ENCODE data around the gene CTAG1A.
"Not testable (repeated sequence)": the region's sequence is repeated elsewhere in the genome, so short reads cannot be mapped to it uniquely, and the experiment has no call there.

The CTAG1A gene

GRCh38 chrX:154584585-154585183, at the start of gene CTAG1A:
Gene CTAG1A (plus strand): TSS chrX:154585133. CDS start chrX:154585207, 74 bp downstream.
- not testable (repeated sequence) for H3K27ac ChIP-seq (ENCODE audit: low read depth, low read length); H3K4me3 ChIP-seq (ENCODE audit: low read depth in 1 of 2, low read length in 2 of 2); H3K4me1 ChIP-seq (ENCODE audit: control insufficient read depth in 1 of 2, insufficient read depth in 2 of 2, low read length in 2 of 2); H3K27me3 ChIP-seq (ENCODE audit: control insufficient read depth in 1 of 2, insufficient read depth in 2 of 2, low read length in 2 of 2); H3K36me3 ChIP-seq (ENCODE audit: control insufficient read depth in 1 of 2, insufficient read depth in 2 of 2, low read length in 2 of 2); H3K9ac ChIP-seq (ENCODE audit: low read depth in 1 of 2, low read length in 2 of 2); H3K9me3 ChIP-seq (ENCODE audit: control insufficient read depth in 1 of 2, low read length in 2 of 2)

GRCh38 chrX:154535892-154536291, 49.0 kb upstream of the CTAG1A start:
- Histone ChIP-seq H3K36me3 (ENCODE audit: control insufficient read depth in 1 of 2, insufficient read depth in 2 of 2, low read length in 2 of 2) (peaks cover 2 to 24% of the 10 kb centered on the region in 2 donors), H3K9me3 (ENCODE audit: control insufficient read depth in 1 of 2, low read length in 2 of 2) (no peaks in the 10 kb centered on the region), H3K9ac (ENCODE audit: low read depth in 1 of 2, low read length in 2 of 2) (no peak overlapping the region), H3K4me3 (ENCODE audit: low read depth in 1 of 2, low read length in 2 of 2) (no peak overlapping the region), H3K4me1 (ENCODE audit: control insufficient read depth in 1 of 2, insufficient read depth in 2 of 2, low read length in 2 of 2) (no peaks in the 10 kb centered on the region), H3K27me3 (ENCODE audit: control insufficient read depth in 1 of 2, insufficient read depth in 2 of 2, low read length in 2 of 2) (no peaks in the 10 kb centered on the region), H3K27ac (ENCODE audit: low read depth, low read length) (no peak overlapping the region)

- Histone ChIP-seq H3K27ac (ENCODE audit: low read depth, low read length) (no peak overlapping the region), H3K4me1 (ENCODE audit: control insufficient read depth in 1 of 2, insufficient read depth in 2 of 2, low read length in 2 of 2) (peaks cover 0 to 4% of the 10 kb centered on the region in 2 donors), H3K9ac (ENCODE audit: low read depth in 1 of 2, low read length in 2 of 2) (no peak overlapping the region), H3K4me3 (ENCODE audit: low read depth in 1 of 2, low read length in 2 of 2) (no peak overlapping the region), H3K36me3 (ENCODE audit: control insufficient read depth in 1 of 2, insufficient read depth in 2 of 2, low read length in 2 of 2) (peaks cover 0 to 12% of the 10 kb centered on the region in 2 donors), H3K27me3 (ENCODE audit: control insufficient read depth in 1 of 2, insufficient read depth in 2 of 2, low read length in 2 of 2) (no peaks in the 10 kb centered on the region), H3K9me3 (ENCODE audit: control insufficient read depth in 1 of 2, low read length in 2 of 2) (no peaks in the 10 kb centered on the region)
Observed at GRCh38 chrX:154539077-154539476, 45.9 kb upstream of the CTAG1A start.

- H3K36me3 ChIP-seq (ENCODE audit: control insufficient read depth in 1 of 2, insufficient read depth in 2 of 2, low read length in 2 of 2); H3K4me3 ChIP-seq (ENCODE audit: low read depth in 1 of 2, low read length in 2 of 2); H3K27ac ChIP-seq (ENCODE audit: low read depth, low read length): not testable (repeated sequence)
Observed at GRCh38 chrX:154540365-154540764, 44.6 kb upstream of the CTAG1A start.

GRCh38 chrX:154540897-154541535, 43.9 kb upstream of the CTAG1A start:
- H3K4me3 ChIP-seq (ENCODE audit: low read depth in 1 of 2, low read length in 2 of 2) = no peak overlapping the region
- H3K27me3 ChIP-seq (ENCODE audit: control insufficient read depth in 1 of 2, insufficient read depth in 2 of 2, low read length in 2 of 2) = no peaks in the 10 kb centered on the region
- peaks cover 0 to 3% of the 10 kb centered on the region in 2 donors for H3K36me3 ChIP-seq (ENCODE audit: control insufficient read depth in 1 of 2, insufficient read depth in 2 of 2, low read length in 2 of 2)
- H3K9me3 ChIP-seq (ENCODE audit: control insufficient read depth in 1 of 2, low read length in 2 of 2) = no peaks in the 10 kb centered on the region
- no peak overlapping the region for H3K27ac ChIP-seq (ENCODE audit: low read depth, low read length)
- H3K9ac ChIP-seq (ENCODE audit: low read depth in 1 of 2, low read length in 2 of 2) = no peak overlapping the region
- peaks cover 3 to 7% of the 10 kb centered on the region in 2 donors for H3K4me1 ChIP-seq (ENCODE audit: control insufficient read depth in 1 of 2, insufficient read depth in 2 of 2, low read length in 2 of 2)

More at GRCh38 chrX:154540365-154540764, 44.6 kb upstream of the CTAG1A start:
- not testable (repeated sequence) for H3K4me1 ChIP-seq (ENCODE audit: control insufficient read depth in 1 of 2, insufficient read depth in 2 of 2, low read length in 2 of 2); H3K9me3 ChIP-seq (ENCODE audit: control insufficient read depth in 1 of 2, low read length in 2 of 2); H3K27me3 ChIP-seq (ENCODE audit: control insufficient read depth in 1 of 2, insufficient read depth in 2 of 2, low read length in 2 of 2); H3K9ac ChIP-seq (ENCODE audit: low read depth in 1 of 2, low read length in 2 of 2)

- Histone ChIP-seq H3K36me3 (ENCODE audit: control insufficient read depth in 1 of 2, insufficient read depth in 2 of 2, low read length in 2 of 2) (peaks cover 0 to 3% of the 10 kb centered on the region in 2 donors), H3K9ac (ENCODE audit: low read depth in 1 of 2, low read length in 2 of 2) (no peak overlapping the region), H3K4me3 (ENCODE audit: low read depth in 1 of 2, low read length in 2 of 2) (no peak overlapping the region), H3K9me3 (ENCODE audit: control insufficient read depth in 1 of 2, low read length in 2 of 2) (no peaks in the 10 kb centered on the region), H3K27ac (ENCODE audit: low read depth, low read length) (no peak overlapping the region), H3K4me1 (ENCODE audit: control insufficient read depth in 1 of 2, insufficient read depth in 2 of 2, low read length in 2 of 2) (peaks cover 5 to 10% of the 10 kb centered on the region in 2 donors), H3K27me3 (ENCODE audit: control insufficient read depth in 1 of 2, insufficient read depth in 2 of 2, low read length in 2 of 2) (no peaks in the 10 kb centered on the region)
Observed at GRCh38 chrX:154541589-154541895, 43.4 kb upstream of the CTAG1A start.

GRCh38 chrX:154541896-154542722, 42.8 kb upstream of the CTAG1A start:
- H3K9ac ChIP-seq (ENCODE audit: low read depth in 1 of 2, low read length in 2 of 2) = no peak overlapping the region
- no peaks in the 10 kb centered on the region for H3K27me3 ChIP-seq (ENCODE audit: control insufficient read depth in 1 of 2, insufficient read depth in 2 of 2, low read length in 2 of 2)
- H3K36me3 ChIP-seq (ENCODE audit: control insufficient read depth in 1 of 2, insufficient read depth in 2 of 2, low read length in 2 of 2) = peaks cover 0 to 3% of the 10 kb centered on the region in 2 donors
- no peak overlapping the region for H3K4me3 ChIP-seq (ENCODE audit: low read depth in 1 of 2, low read length in 2 of 2)
- H3K27ac ChIP-seq (ENCODE audit: low read depth, low read length) = peak overlapping the region; percentile 26
- H3K9me3 ChIP-seq (ENCODE audit: control insufficient read depth in 1 of 2, low read length in 2 of 2) = no peaks in the 10 kb centered on the region
- H3K4me1 ChIP-seq (ENCODE audit: control insufficient read depth in 1 of 2, insufficient read depth in 2 of 2, low read length in 2 of 2) = peaks cover 5 to 10% of the 10 kb centered on the region in 2 donors

- Histone ChIP-seq H3K4me3 (ENCODE audit: low read depth in 1 of 2, low read length in 2 of 2) (no peak overlapping the region), H3K4me1 (ENCODE audit: control insufficient read depth in 1 of 2, insufficient read depth in 2 of 2, low read length in 2 of 2) (peaks cover 5 to 10% of the 10 kb centered on the region in 2 donors), H3K36me3 (ENCODE audit: control insufficient read depth in 1 of 2, insufficient read depth in 2 of 2, low read length in 2 of 2) (peaks cover 0 to 3% of the 10 kb centered on the region in 2 donors), H3K27me3 (ENCODE audit: control insufficient read depth in 1 of 2, insufficient read depth in 2 of 2, low read length in 2 of 2) (no peaks in the 10 kb centered on the region), H3K9ac (ENCODE audit: low read depth in 1 of 2, low read length in 2 of 2) (no peak overlapping the region), H3K9me3 (ENCODE audit: control insufficient read depth in 1 of 2, low read length in 2 of 2) (no peaks in the 10 kb centered on the region), H3K27ac (ENCODE audit: low read depth, low read length) (peak overlapping the region; percentile 26)
Observed at GRCh38 chrX:154542723-154543424, 42.1 kb upstream of the CTAG1A start.

- peaks cover 9 to 17% of the 10 kb centered on the region in 2 donors for H3K4me1 ChIP-seq (ENCODE audit: control insufficient read depth in 1 of 2, insufficient read depth in 2 of 2, low read length in 2 of 2)
- H3K4me3 ChIP-seq (ENCODE audit: low read depth in 1 of 2, low read length in 2 of 2) = peak overlapping the region; percentile 59 to 77
- H3K9ac ChIP-seq (ENCODE audit: low read depth in 1 of 2, low read length in 2 of 2) = peak overlapping the region; percentile 63
- H3K9me3 ChIP-seq (ENCODE audit: control insufficient read depth in 1 of 2, low read length in 2 of 2) = no peaks in the 10 kb centered on the region
- peaks cover 0 to 3% of the 10 kb centered on the region in 2 donors for H3K36me3 ChIP-seq (ENCODE audit: control insufficient read depth in 1 of 2, insufficient read depth in 2 of 2, low read length in 2 of 2)
- H3K27me3 ChIP-seq (ENCODE audit: control insufficient read depth in 1 of 2, insufficient read depth in 2 of 2, low read length in 2 of 2) = no peaks in the 10 kb centered on the region
- H3K27ac ChIP-seq (ENCODE audit: low read depth, low read length) = no peak overlapping the region
Observed at GRCh38 chrX:154545673-154546274, 39.2 kb upstream of the CTAG1A start.
